ENCODE measurements around the gene B9D1.

Gene B9D1

DNA sequence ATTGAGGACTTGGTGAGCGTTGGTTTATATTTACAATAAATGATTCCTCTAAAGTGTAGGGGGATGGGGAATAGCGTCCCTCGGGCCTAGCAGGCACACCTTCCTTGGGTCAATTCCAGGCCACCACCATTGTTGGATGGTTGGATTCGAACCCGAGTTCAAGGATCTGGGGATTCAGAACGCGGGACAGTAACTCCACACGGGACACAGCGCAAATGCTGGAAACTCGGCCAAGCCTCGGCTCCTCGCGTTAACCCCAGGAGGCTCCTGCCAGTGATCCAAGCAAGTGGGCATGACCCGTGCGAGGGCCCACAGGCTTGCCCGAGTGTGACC, 613 bp downstream of the B9D1 start:
- Histone ChIP-seq H3K36me3 (ENCODE audit: low read length) (no peaks in the 10 kb centered on the region), H3K9me2 (replicated peaks; ENCODE audit: insufficient read depth, low read length) (no peaks in the 10 kb centered on the region), H3K4me2 (ENCODE audit: low read depth, low read length, poor library complexity, severe bottlenecking) (peak overlapping the region; percentile 67), H3K9ac (ENCODE audit: low read length) (peak overlapping the region; percentile 53), H2AFZ (ENCODE audit: low read depth, low read length, severe bottlenecking) (peak overlapping the region; percentile 95), H3F3A (ENCODE audit: insufficient read depth) (0 out of 2 replicates have a peak, but pooled peaks cover 3% of the 10 kb centered on the region), H3K9me3 (ENCODE audit: insufficient read depth, low read length) (no peaks in the 10 kb centered on the region), H3K79me2 (ENCODE audit: insufficient read depth, low read length) (no peaks in the 10 kb centered on the region), H3K27ac (ENCODE audit: low read depth, low read length) (no peak overlapping the region), H3K27me3 (ENCODE audit: low read length) (no peaks in the 10 kb centered on the region), H4K20me1 (ENCODE audit: low read depth, low read length) (no peaks in the 10 kb centered on the region), H3K4me3 (ENCODE audit: insufficient read depth, low read length, poor library complexity, severe bottlenecking) (peak overlapping the region; percentile 64)
- no peak for TF ChIP-seq EZH2phosphoT487 (conservative IDR thresholded peaks at IDR 0.05; ENCODE audit: low read length)
- TF ChIP-seq, protein P1, sequence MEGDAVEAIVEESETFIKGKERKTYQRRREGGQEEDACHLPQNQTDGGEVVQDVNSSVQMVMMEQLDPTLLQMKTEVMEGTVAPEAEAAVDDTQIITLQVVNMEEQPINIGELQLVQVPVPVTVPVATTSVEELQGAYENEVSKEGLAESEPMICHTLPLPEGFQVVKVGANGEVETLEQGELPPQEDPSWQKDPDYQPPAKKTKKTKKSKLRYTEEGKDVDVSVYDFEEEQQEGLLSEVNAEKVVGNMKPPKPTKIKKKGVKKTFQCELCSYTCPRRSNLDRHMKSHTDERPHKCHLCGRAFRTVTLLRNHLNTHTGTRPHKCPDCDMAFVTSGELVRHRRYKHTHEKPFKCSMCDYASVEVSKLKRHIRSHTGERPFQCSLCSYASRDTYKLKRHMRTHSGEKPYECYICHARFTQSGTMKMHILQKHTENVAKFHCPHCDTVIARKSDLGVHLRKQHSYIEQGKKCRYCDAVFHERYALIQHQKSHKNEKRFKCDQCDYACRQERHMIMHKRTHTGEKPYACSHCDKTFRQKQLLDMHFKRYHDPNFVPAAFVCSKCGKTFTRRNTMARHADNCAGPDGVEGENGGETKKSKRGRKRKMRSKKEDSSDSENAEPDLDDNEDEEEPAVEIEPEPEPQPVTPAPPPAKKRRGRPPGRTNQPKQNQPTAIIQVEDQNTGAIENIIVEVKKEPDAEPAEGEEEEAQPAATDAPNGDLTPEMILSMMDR (IDR thresholded peaks at IDR 0.05; ENCODE audit: insufficient read depth, low read length, poor library complexity, severe bottlenecking) = no peak

GRCh38 chr17:19361326-19361725, 1.2 kb downstream of the B9D1 start:
- no peaks in the 10 kb centered on the region for H3K79me2 ChIP-seq (ENCODE audit: insufficient read depth, low read length)
- H3K9me2 ChIP-seq (replicated peaks; ENCODE audit: insufficient read depth, low read length) = no peaks in the 10 kb centered on the region
- H4K20me1 ChIP-seq (ENCODE audit: low read depth, low read length) = no peaks in the 10 kb centered on the region
- H3K4me2 ChIP-seq (ENCODE audit: low read depth, low read length, poor library complexity, severe bottlenecking) = peak overlapping the region; percentile 67
- no peaks in the 10 kb centered on the region for H3K36me3 ChIP-seq (ENCODE audit: low read length)
- H2AFZ ChIP-seq (ENCODE audit: low read depth, low read length, severe bottlenecking) = no peak overlapping the region
- no peaks in the 10 kb centered on the region for H3K27me3 ChIP-seq (ENCODE audit: low read length)
- TF ChIP-seq, protein P1 (IDR thresholded peaks at IDR 0.05; ENCODE audit: insufficient read depth, low read length, poor library complexity, severe bottlenecking) = no peak
- TF ChIP-seq EZH2phosphoT487 (conservative IDR thresholded peaks at IDR 0.05; ENCODE audit: low read length) = no peak
- no peak overlapping the region for H3K4me3 ChIP-seq (ENCODE audit: insufficient read depth, low read length, poor library complexity, severe bottlenecking)
- no peak overlapping the region for H3K9ac ChIP-seq (ENCODE audit: low read length)
- H3F3A ChIP-seq (ENCODE audit: insufficient read depth) = 0 out of 2 replicates have a peak, but pooled peaks cover 3% of the 10 kb centered on the region
- no peak overlapping the region for H3K27ac ChIP-seq (ENCODE audit: low read depth, low read length)
- H3K9me3 ChIP-seq (ENCODE audit: insufficient read depth, low read length) = no peaks in the 10 kb centered on the region

DNA sequence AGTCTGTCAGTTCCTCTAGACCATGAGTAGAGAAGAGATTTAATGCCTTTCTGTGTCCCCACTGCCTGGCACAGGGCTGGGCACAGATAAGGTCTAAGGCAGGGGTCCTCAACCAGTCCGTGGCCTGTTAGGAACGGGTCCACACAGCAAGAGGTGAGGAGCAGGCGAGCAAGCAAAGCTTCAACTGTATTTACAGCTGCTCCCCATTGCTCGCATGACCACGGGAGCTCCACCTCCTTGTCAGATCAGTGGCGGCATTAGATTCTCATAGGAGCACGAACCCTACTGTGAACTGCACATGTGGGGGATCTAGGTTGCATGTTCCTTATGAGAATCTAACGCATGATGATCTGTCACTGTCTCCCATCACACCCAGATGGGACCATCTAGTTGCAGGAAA, 1.8 kb downstream of the B9D1 start:
- no peaks in the 10 kb centered on the region for H3K79me2 ChIP-seq (ENCODE audit: insufficient read depth, low read length)
- TF ChIP-seq, protein P1 (IDR thresholded peaks at IDR 0.05; ENCODE audit: insufficient read depth, low read length, poor library complexity, severe bottlenecking) = no peak
- TF ChIP-seq EZH2phosphoT487 (conservative IDR thresholded peaks at IDR 0.05; ENCODE audit: low read length) = no peak
- H3F3A ChIP-seq (ENCODE audit: insufficient read depth) = 0 out of 2 replicates have a peak, but pooled peaks cover 3% of the 10 kb centered on the region
- H3K9me3 ChIP-seq (ENCODE audit: insufficient read depth, low read length) = no peaks in the 10 kb centered on the region
- no peak overlapping the region for H3K27ac ChIP-seq (ENCODE audit: low read depth, low read length)
- H3K27me3 ChIP-seq (ENCODE audit: low read length) = no peaks in the 10 kb centered on the region
- no peak overlapping the region for H2AFZ ChIP-seq (ENCODE audit: low read depth, low read length, severe bottlenecking)
- H4K20me1 ChIP-seq (ENCODE audit: low read depth, low read length) = no peaks in the 10 kb centered on the region
- no peak overlapping the region for H3K4me3 ChIP-seq (ENCODE audit: insufficient read depth, low read length, poor library complexity, severe bottlenecking)
- no peaks in the 10 kb centered on the region for H3K9me2 ChIP-seq (replicated peaks; ENCODE audit: insufficient read depth, low read length)
- H3K9ac ChIP-seq (ENCODE audit: low read length) = no peak overlapping the region
- H3K36me3 ChIP-seq (ENCODE audit: low read length) = no peaks in the 10 kb centered on the region
- no peak overlapping the region for H3K4me2 ChIP-seq (ENCODE audit: low read depth, low read length, poor library complexity, severe bottlenecking)

All from SU-DHL-6 (cell line).